Left ventricle myocardium inferior (tissue), 1 donor: ENCODE results near the gene UNK. TPM values are rescaled to one million over a fixed set of nuclear protein-coding genes. Genes with fewer than 3 reads are reported as not detected.

Experiments
- DNase-seq: peaks from one replicate; pipeline ENCODE4 v3.0.0-alpha.2; 2020
- H3K27ac ChIP-seq: fragments of 200-600 bp; replicated peaks from 2 replicates; pipeline ENCODE4 v1.8.0; 2021
- H3K27me3 ChIP-seq: fragments of 200-600 bp; 2 replicates; pipeline ENCODE4 v1.8.0; 2021; ENCODE audit warnings: low read depth
- H3K36me3 ChIP-seq: fragments of 200-600 bp; 2 replicates; pipeline ENCODE4 v1.8.0; 2021
- H3K4me1 ChIP-seq: fragments of 200-600 bp; 2 replicates; pipeline ENCODE4 v1.8.0; 2021
- H3K4me3 ChIP-seq: fragments of 200-600 bp; 2 replicates; pipeline ENCODE4 v1.8.0; 2021; ENCODE audit warnings: mild to moderate bottlenecking, moderate library complexity
- H3K9me3 ChIP-seq: fragments of 200-600 bp; replicated peaks from 2 replicates; pipeline ENCODE4 v1.8.0; 2021
- CTCF ChIP-seq: fragments of 200-600 bp; IDR thresholded peaks from 2 replicates; pipeline ENCODE4 v1.8.0; 2021; ENCODE audit warnings: antibody characterized with exemption, mild to moderate bottlenecking, borderline replicate concordance
- intact Hi-C: fragments of 100-400 bp; cut with micrococcal nuclease; formaldehyde crosslinking; loops from one replicate; pipeline ENCODE4 v1.11.0; 2022
- total RNA-seq: library from RNA; stranded (reverse); fragmentation: NEBNext Ultra II Directional; extraction: Animal tissue kit (Norgen Biotek cat#: 25700); gene quantifications from one replicate; pipeline ENCODE4 v1.2.1, GENCODE V29; 2021
- donor health status: DM: no; HTN: yes; CAD: no; lungs with severe emphysema.

The UNK gene
- total RNA-seq, 1 donor from 2014 or later: 14.7 TPM

GRCh38 chr17:75812096-75813013, 27.7 kb downstream of the UNK start:
- TF ChIP-seq CTCF: no peak
- Histone ChIP-seq H3K4me3 (no peak overlapping the region), H3K36me3 (peaks cover 72% of the 10 kb centered on the region), H3K4me1 (peaks cover 35% of the 10 kb centered on the region), H3K9me3 (no peaks in the 10 kb centered on the region), H3K27ac (no peak overlapping the region), H3K27me3 (no peaks in the 10 kb centered on the region)
- DNase-seq: no peak
- intact Hi-C loops: no loop called here

GRCh38 chr17:75813081-75814020, 28.7 kb downstream of the UNK start:
- intact Hi-C loops: no loop called here
- H3K9me3 ChIP-seq: no peaks in the 10 kb centered on the region
- no peak for TF ChIP-seq CTCF
- peaks cover 82% of the 10 kb centered on the region for H3K36me3 ChIP-seq
- no peaks in the 10 kb centered on the region for H3K27me3 ChIP-seq
- no peak overlapping the region for H3K27ac ChIP-seq
- H3K4me1 ChIP-seq: peaks cover 25% of the 10 kb centered on the region
- no peak overlapping the region for H3K4me3 ChIP-seq
- DNase-seq: no peak

GRCh38 chr17:75814021-75814395, 29.4 kb downstream of the UNK start:
- H3K36me3 ChIP-seq: peaks cover 89% of the 10 kb centered on the region
- intact Hi-C loops: no loop called here
- no peak for DNase-seq

GRCh38 chr17:75814900-75815373, 30.3 kb downstream of the UNK start:
- intact Hi-C loops: no loop called here
- no peak overlapping the region for H3K4me3 ChIP-seq
- no peaks in the 10 kb centered on the region for H3K9me3 ChIP-seq
- no peak for DNase-seq
- TF ChIP-seq CTCF: no peak
- no peaks in the 10 kb centered on the region for H3K27me3 ChIP-seq
- no peak overlapping the region for H3K27ac ChIP-seq
- peaks cover 98% of the 10 kb centered on the region for H3K36me3 ChIP-seq
- peaks cover 17% of the 10 kb centered on the region for H3K4me1 ChIP-seq

More at GRCh38 chr17:75814021-75814395, 29.4 kb downstream of the UNK start:
- Histone ChIP-seq H3K4me1 (peaks cover 20% of the 10 kb centered on the region), H3K27ac (no peak overlapping the region), H3K4me3 (no peak overlapping the region), H3K9me3 (no peaks in the 10 kb centered on the region), H3K27me3 (no peaks in the 10 kb centered on the region)
- TF ChIP-seq CTCF: no peak

GRCh38 chr17:75815399-75815798, 30.8 kb downstream of the UNK start:
- no peak for TF ChIP-seq CTCF
- no peak overlapping the region for H3K27ac ChIP-seq
- peaks cover 98% of the 10 kb centered on the region for H3K36me3 ChIP-seq
- H3K27me3 ChIP-seq: no peaks in the 10 kb centered on the region
- H3K4me1 ChIP-seq: peaks cover 17% of the 10 kb centered on the region
- no peaks in the 10 kb centered on the region for H3K9me3 ChIP-seq
- H3K4me3 ChIP-seq: no peak overlapping the region
- no peak for DNase-seq
- intact Hi-C loops: no loop called here
